ENCODE measurements around the gene FMO4.

- TF ChIP-seq EZH2 (IDR thresholded peaks at IDR 0.05; ENCODE audit: low read length, unreplicated experiment) (no peak), CTCF (conservative IDR thresholded peaks at IDR 0.05; ENCODE audit: low read depth, low read length) (no peak), EZH2phosphoT487 (IDR thresholded peaks at IDR 0.05; ENCODE audit: borderline replicate concordance, low read length) (no peak)
These were observed 32.9 kb downstream of the FMO4 start for GRCh38 chr1:171346881-171347280.
